Thoracic aorta (tissue), 2 donors: Measurements from ENCODE around the gene CHCHD2. TPM values are rescaled to one million over a fixed set of nuclear protein-coding genes. Genes with fewer than 3 reads are reported as not detected.
"Not testable (repeated sequence)": the region's sequence is repeated elsewhere in the genome, so short reads cannot be mapped to it uniquely, and the experiment has no call there.

ENCODE experiments used
- ATAC-seq: fragments of 150-250 bp; one replicate; pipeline ENCODE4 v1.8.0; 2017; ENCODE audit warnings: low read depth; ENCODE audit not compliant: insufficient number of reproducible peaks, low FRiP score
- DNase-seq: peaks from one replicate; pipeline ENCODE4 v3.0.0-alpha.2; 2020; ENCODE audit warnings: low spot score
- H3K27ac ChIP-seq, 2 donors: fragments of 200-600 bp; sonication (generic); 1 replicate in 1 of 2; 2 replicates in 1 of 2; pipeline ENCODE4 v1.5.1; 2016; ENCODE audit warnings: mild to moderate bottlenecking in 2 of 2, moderate library complexity in 2 of 2
- H3K27me3 ChIP-seq: fragments of 200-600 bp; sonication (generic); replicated peaks from 2 replicates; pipeline ENCODE4 v1.6.0; 2016; ENCODE audit warnings: mild to moderate bottlenecking; ENCODE audit not compliant: insufficient read depth
- H3K36me3 ChIP-seq: fragments of 200-600 bp; sonication (generic); one replicate; pipeline ENCODE4 v1.5.1; 2016
- H3K4me1 ChIP-seq, 2 donors: fragments of 200-600 bp; sonication (generic); 1 replicate in 1 of 2; 2 replicates in 1 of 2; pipeline versions ENCODE4 v1.5.1 to v1.6.0; 2016; ENCODE audit warnings: low read depth in 2 of 2, mild to moderate bottlenecking in 1 of 2; ENCODE audit not compliant: control insufficient read depth in 1 of 2
- H3K4me3 ChIP-seq: fragments of 200-600 bp; sonication (generic); 2 replicates; pipeline ENCODE4 v1.5.1; 2016; ENCODE audit warnings: mild to moderate bottlenecking
- H3K9me3 ChIP-seq: fragments of 200-600 bp; sonication (generic); 2 replicates; pipeline ENCODE4 v1.5.1; 2016
- CTCF ChIP-seq: fragments of 200-600 bp; sonication (generic); IDR thresholded peaks from one replicate; pipeline ENCODE4 v1.5.1; 2019; ENCODE audit warnings: antibody characterized with exemption
- total RNA-seq, 2 donors: library from RNA; depleted of rRNA; stranded (reverse); fragments of >200 nt; gene quantifications; one replicate each; pipeline versions ENCODE4 v1.1.0 to v1.2.3, GENCODE V29; 2016

Gene CHCHD2
- total RNA-seq, 2 donors from 2014 or later: 220 to 311 TPM

DNA sequence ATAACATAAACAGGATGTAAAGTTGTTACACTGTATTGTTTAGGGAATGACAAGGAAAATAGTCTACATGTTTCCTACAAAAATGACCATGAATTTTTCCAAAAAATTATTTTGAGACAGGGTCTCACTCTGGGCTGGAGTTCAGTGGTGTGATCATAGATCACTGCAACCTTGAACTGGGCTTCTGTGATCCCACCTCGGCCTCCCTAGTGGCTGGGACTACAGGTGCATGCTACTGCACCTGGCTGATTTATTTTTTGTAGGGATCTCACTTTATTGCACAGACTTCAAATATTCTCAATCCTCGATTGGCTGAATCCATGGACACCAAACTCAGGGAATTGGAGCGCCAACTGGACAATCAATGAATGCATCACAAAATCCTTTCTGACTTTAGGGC, 6.6 kb downstream of the CHCHD2 start:
- Histone ChIP-seq H3K27me3 (no peaks in the 10 kb centered on the region), H3K4me1 (peaks cover 1 to 29% of the 10 kb centered on the region in 2 donors), H3K9me3 (no peaks in the 10 kb centered on the region), H3K27ac (no peak overlapping the region), H3K36me3 (peaks cover 46% of the 10 kb centered on the region), H3K4me3 (no peak overlapping the region)
- ATAC-seq (no peak), DNase-seq (no peak)
- TF ChIP-seq CTCF: no peak

- not testable (repeated sequence) for H3K27me3 ChIP-seq, DNase-seq, ATAC-seq, H3K4me3 ChIP-seq, H3K9me3 ChIP-seq, H3K27ac ChIP-seq
- Histone ChIP-seq H3K36me3 (peaks cover 37% of the 10 kb centered on the region), H3K4me1 (peaks cover 1 to 21% of the 10 kb centered on the region in 2 donors)
Observed at GRCh38 chr7:56098187-56099008, 7.9 kb downstream of the CHCHD2 start.

DNA sequence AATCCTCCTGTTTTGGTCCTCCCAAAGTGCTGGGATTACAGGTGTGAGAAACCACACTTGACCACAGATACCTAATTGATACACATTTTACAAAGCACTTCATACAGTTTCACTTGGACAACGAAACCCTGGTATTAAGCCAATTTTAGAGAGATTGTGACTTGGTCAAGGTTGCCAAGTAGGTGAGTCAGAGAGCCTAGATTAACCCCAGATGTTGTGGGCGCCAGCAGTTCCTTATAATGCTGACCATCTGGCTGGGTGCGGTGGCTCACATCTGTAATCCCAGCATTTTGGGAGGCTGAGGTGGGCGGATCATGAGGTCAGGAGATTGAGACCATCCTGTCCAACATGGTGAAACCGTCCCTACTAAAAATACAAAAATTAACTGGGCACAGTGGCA, 8.6 kb downstream of the CHCHD2 start:
- Histone ChIP-seq H3K27me3 (no peaks in the 10 kb centered on the region), H3K27ac (no peak overlapping the region), H3K9me3 (no peaks in the 10 kb centered on the region), H3K4me1 (peaks cover 5 to 26% of the 10 kb centered on the region in 2 donors), H3K36me3 (peaks cover 32% of the 10 kb centered on the region), H3K4me3 (no peak overlapping the region)
- no peak for TF ChIP-seq CTCF
- DNase-seq (no peak), ATAC-seq (no peak)

DNA sequence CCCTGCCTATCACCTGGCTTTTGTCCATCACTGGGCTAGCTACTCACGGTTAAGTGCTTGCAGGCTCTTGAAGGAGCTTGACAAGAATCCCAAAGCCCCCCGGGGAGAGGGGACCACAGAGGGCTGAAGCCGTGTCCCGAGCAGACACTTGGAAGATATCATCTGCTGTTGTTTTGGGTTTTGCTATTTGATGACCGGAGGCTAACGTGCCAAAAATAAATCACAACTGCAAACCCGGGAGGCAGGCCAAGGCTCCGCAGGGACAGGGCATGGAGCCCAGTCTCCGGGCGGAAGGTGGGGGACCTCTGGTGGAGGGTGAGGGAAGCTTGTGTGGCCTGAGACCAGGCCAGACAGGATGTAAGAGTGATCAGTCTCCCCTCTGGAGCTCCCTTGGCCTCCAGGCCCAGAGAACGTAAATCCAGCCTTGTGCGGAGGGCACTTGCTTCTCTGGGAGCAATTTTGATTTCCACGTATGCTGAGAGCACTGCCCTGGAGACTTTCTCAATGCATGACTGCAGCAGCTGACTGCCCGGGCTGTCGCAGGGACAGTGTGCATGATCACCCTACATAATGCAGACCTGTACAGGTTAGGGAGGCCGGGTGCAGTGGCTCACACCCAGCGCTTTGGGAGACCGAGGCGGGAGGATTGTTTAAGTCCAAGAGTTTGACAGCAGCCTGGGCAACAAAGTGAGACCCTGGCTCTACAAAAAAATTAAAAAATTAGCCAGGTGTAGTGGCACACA, 13.3 kb downstream of the CHCHD2 start, which contains the start of gene PHKG1:
Gene PHKG1, minus strand, starts transcription at position 164 of the 743 bp plus-strand sequence. CDS start 4,011 bp downstream, outside the sequence.
- peak; percentile 75 for TF ChIP-seq CTCF
- peak within 1 kb of the TSS; percentile 60 for H3K4me3 ChIP-seq

DNA sequence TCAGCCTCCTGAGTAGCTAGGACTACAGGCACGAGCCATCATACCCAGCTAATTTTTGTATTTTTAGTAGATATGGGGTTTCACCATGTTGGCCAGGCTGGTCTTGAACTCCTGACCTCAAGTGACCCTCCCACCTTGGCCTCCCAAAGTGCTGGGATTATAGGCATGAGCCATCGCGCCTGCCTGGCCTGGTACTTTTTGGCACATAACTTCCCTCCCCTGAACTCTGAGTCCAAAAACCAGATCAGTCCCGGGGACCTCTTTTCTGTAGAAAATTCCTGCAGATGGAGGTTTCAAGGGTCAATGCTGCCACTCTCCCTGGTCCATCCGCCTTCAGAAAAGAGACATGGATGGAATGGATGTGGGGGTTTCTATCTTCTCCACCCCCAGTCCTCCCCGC, 13.9 kb downstream of the CHCHD2 start:
- ATAC-seq, H3K9me3 ChIP-seq: not testable (repeated sequence)
- peak overlapping the region; percentile 60 for H3K4me3 ChIP-seq

More for the DNA sequence above, 13.3 kb downstream of the CHCHD2 start, which contains the start of gene PHKG1:
- peak within 1 kb of the TSS; percentile 91 to 94 for H3K27ac ChIP-seq
- peaks cover 9 to 43% of the 10 kb centered on the region in 2 donors for H3K4me1 ChIP-seq
- no peaks in the 10 kb centered on the region for H3K27me3 ChIP-seq
- DNase-seq: peak; percentile 41
- no peaks in the 10 kb centered on the region for H3K36me3 ChIP-seq
- no peaks in the 10 kb centered on the region for H3K9me3 ChIP-seq
- ATAC-seq: peak; percentile 83

DNA sequence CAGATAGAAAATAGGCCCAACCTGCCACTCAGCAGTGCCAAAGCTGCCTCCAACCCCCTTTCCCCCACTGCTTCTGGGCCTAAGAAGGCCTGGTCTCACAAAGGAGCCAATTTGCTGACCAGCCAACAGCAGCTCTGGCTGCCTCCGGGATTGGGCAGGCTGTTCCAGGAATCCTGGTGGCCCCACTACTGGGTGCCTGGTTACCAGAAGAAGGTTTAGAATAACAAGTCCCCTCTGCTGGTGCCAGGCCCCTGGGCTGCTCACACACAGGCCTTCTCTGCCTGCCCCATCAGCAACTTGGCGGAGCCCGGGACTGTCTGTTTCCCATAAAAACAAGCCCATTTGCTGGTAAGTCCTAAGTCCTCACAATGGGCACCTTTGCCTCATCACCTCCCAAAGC, 14.7 kb downstream of the CHCHD2 start:
- H3K27ac ChIP-seq: peak overlapping the region; percentile 91 to 94
- H3K27me3 ChIP-seq: no peaks in the 10 kb centered on the region
- peak; percentile 62 for DNase-seq

More for the DNA sequence above, 13.9 kb downstream of the CHCHD2 start:
- H3K27ac ChIP-seq: peak overlapping the region; percentile 91 to 94
- not testable (repeated sequence) for H3K36me3 ChIP-seq, DNase-seq, H3K27me3 ChIP-seq
- peaks cover 9 to 37% of the 10 kb centered on the region in 2 donors for H3K4me1 ChIP-seq

More for the DNA sequence above, 14.7 kb downstream of the CHCHD2 start:
- peak overlapping the region; percentile 60 for H3K4me3 ChIP-seq
- ATAC-seq: peak; percentile 81
- H3K36me3 ChIP-seq: peaks cover 8% of the 10 kb centered on the region
- no peaks in the 10 kb centered on the region for H3K9me3 ChIP-seq
- no peak for TF ChIP-seq CTCF
- peaks cover 9 to 32% of the 10 kb centered on the region in 2 donors for H3K4me1 ChIP-seq
